MV-4-11 (cell line): ENCODE measurements around the gene SAMD4B.

Experiments
- DNase-seq: peaks from one replicate; lab custom pipeline; 2025; lab: John Stamatoyannopoulos, UW

The SAMD4B gene

DNA sequence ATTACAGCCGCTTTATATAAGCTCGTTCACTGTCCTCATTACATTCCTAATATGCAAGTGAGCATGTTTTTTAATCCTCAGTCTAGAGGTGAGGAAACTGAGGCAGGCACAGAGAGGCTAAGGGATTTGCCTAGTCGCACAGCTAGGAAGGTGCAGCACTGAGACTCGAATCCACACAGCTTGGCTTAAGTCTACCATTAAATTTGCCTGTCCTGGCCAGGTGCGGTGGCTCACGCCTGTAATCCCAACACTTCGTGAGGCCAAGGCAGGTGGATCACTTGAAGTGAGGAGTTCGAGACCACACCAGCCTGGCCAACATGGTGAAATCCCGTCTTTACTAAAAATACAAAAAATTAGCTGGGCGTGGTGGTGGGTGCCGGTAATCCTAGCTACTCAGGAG, 85.5 kb downstream of the SAMD4B start:
- no peak for DNase-seq

DNA sequence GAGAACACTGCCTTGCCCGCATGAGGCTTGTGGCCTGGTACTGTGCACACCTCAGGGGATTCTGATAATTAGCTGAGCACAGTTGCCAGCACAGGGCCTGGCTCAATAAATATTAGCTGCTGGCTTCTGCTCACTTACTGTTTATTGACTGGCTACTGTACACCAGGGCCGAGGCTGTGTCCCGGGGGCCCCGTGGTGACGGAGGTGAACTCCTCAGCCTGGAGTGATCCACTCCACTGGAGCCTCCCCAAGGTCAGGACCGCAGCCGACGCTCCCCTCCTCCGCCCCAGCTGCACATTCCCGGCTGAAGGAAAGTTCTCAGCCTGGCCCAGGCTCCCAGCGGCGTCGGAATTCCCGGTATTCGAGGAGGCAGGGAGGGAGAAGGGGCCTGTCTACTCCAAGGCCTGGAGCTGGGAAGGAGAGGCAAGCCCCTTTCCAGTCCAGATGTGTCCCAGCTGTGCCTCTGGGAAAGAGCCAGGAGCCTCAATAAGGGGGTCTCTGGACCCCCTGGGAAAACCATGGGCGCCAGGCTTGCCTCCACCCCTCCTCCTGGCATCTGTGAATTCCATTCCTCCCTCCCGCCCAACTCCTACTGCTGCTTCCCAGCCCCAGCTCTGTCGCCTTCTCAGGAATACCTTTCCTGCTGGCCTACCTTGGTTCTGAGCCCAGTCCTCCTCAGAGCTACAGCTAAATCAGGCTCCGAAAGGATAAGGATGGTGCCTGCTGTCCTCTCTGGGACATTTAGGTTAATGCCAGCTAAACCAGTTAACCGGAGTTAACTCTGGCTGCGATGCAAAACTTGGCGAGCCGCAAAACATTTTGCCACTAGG, 86.3 kb downstream of the SAMD4B start:
- DNase-seq = no peak

DNA sequence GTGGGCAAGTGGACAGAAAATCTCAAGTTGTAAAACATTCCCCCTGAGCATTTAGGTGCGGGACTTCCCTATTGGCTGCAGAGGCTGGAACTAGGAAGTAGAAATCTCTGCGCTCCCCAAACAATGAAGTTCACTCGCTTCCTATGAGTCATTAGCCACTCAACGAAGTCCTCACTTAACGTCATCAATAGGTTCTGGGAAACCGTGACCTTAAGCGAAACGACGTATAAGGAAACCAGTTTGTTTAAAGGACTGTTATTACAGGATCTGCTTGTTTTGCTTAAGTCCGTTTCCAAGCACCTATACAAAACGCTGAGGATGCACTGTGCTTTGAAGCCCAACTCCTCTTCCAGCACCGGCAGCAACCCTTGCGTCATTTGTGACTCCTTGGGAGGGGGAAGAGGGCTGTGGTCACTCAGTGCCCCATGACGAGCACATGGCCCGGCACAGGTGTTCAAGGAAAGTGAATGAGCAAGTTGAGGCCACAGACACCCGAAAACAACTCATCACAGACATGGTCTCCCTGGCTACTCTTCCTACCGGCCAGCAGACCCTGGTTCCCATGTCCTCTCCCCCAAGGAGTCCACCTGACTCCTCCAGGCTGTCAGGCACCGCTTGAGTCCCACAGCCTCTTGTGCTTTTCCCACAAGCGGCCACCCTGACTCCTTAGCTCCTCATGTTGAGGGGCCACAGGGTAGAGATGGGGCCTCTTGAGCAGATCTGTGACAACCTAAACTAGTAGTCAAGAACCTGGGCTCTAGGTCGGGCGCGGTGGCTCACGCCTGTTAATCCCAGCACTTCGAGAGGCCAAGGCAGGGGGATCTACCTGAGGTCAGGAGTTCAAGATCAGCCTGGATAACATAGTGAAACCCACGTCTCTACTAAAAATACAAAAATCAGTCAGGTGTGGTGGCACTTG, 88.7 kb downstream of the SAMD4B start:
- peak; percentile 99 for DNase-seq

DNA sequence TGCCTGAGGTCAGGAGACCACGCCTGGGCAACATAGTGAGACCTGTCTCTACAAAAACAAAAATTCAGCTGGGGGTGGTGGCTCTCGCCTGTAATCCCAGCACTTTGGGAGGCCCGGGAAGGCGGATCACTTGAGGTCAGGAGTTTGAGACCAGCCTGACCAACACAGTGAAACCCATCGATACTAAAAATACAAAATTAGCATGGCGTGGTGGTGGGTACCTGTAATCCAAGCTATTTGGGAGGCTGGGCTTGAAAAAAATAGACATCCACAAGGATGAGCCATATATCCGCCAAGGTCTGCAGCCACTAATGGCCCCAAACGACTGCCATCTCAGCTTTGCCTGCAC, 90.4 kb downstream of the SAMD4B start:
- DNase-seq = no peak

DNA sequence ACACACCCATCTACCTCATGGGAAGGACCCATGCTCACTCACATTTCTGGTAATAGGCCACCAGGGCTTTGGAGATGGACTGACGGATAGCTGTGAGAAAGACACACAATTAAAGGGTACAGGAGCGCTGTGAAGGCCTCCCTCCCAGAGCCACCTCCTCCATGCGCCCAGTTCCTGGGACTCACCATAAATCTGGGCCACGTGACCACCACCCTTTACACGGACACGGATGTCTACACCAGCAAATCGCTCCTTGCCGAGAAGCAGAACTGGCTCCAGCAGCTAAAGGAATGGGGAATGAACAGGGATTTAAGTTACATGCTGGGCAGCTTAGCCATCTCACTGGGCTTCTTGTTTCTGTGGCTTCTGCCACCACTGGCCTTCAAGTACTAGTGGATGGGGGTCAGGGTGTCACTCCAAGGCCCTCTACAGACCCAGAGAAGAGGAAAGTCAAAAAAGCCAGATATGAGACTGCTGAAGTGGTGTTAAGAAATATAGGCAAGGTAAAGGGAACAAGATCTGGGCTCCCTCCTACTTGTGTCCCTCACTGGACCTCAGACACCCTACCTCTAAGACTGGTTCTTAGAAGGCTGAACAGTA, 91.4 kb downstream of the SAMD4B start:
- no peak for DNase-seq

DNA sequence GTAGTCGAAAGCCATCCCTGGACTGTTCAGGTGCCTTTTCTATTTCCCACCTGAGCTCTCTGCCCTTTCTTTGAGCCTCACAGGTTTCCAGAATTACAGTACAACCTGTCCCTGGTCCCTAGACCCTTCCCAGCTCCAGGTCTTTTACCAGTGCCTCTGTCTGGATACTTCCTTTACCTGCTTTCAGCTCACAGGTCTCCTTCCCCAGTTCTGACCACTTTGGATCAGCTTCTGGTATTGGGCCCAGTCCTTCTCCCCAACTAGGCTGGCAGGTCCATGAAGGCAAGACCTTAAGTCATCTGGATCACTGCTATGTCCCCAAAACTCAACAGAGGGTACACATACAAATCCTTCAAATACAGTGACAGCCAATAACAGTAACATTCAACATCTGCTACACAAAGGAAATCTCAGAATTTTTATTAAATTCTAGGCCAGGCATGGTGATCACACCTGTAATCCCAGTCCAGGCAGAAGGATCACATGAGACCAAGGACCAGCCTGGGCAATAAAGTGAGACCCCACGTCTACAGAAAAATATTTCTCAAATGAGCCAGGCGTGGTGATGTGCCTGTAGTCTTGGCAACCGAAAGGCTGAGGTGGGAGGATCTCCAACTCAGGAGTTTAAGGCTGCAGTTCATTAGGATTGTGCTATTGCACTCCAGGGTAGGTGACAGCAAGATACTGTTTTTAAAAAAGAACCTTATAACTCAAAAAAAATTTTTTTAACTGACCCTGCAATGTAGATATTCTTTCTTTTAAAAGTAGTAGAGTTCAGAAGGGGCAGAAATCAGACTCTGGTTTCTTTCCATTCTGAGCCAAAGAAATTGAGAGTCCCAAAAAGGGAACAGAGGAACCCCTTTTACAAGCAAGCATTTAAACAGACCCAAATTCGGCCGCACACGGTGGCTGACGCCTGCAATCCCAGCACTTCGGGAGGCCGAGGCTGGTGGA, 92.2 kb downstream of the SAMD4B start:
- DNase-seq = no peak
